Right ventricle myocardium superior (tissue), 1 donor: Measurements from ENCODE around the gene YAP1. TPM values are rescaled to one million over a fixed set of nuclear protein-coding genes. Genes with fewer than 3 reads are reported as not detected.

ENCODE experiments used
- total RNA-seq: library from RNA; stranded (reverse); fragmentation: NEBNext Ultra II Directional; extraction: Animal tissue kit (Norgen Biotek cat#: 25700); gene quantifications from one replicate; pipeline ENCODE4 v1.2.1, GENCODE V29; 2021
- donor health status: DM: no; HTN: yes; CAD: no; lungs with severe emphysema.

YAP1 gene
- total RNA-seq, 1 donor from 2014 or later, result 73.8 TPM

Other genes starting within 250 kb of the YAP1 start
- 1.2 TPM for gene CEP126, start 195.4 kb upstream of the YAP1 start, total RNA-seq
- gene ANGPTL5, start 193.9 kb upstream of the YAP1 start, total RNA-seq, result 1.9 TPM
- gene CFAP300, start 63.0 kb upstream of the YAP1 start, total RNA-seq, result 0.38 TPM
- 10.5 TPM for gene BIRC3, start 207.0 kb downstream of the YAP1 start, total RNA-seq
- 30.4 TPM for gene BIRC2, start 236.8 kb downstream of the YAP1 start, total RNA-seq